Heart right ventricle (tissue), 16 donors: ENCODE results near the gene AKR1D1. TPM values are rescaled to one million over a fixed set of nuclear protein-coding genes. Genes with fewer than 3 reads are reported as not detected.

Experiments
- ATAC-seq, 8 donors: fragments of 200-7000 bp; cut with Tn5 transposase; one replicate each; pipeline ENCODE4 v1.9.1; 2020; ENCODE audit warnings: mild to moderate bottlenecking in 8 of 8, moderate library complexity in 8 of 8, moderate number of reproducible peaks in 1 of 8
- DNase-seq, 2 donors: peaks; one replicate each; pipeline ENCODE4 v3.0.0-alpha.2; 2020
- H3K27ac ChIP-seq, 10 donors: fragments of 200-600 bp; sonication (generic) in 2 of 10; one replicate each; pipeline versions ENCODE4 v1.5.0 to v1.8.0; 2020 to 2022; ENCODE audit warnings: mild to moderate bottlenecking in 3 of 10
- H3K27me3 ChIP-seq, 7 donors: fragments of 200-600 bp; one replicate each; pipeline ENCODE4 v1.8.0; 2021 to 2022; ENCODE audit warnings: mild to moderate bottlenecking in 2 of 7
- H3K36me3 ChIP-seq, 9 donors: fragments of 200-600 bp; sonication (generic) in 1 of 9; one replicate each; pipeline versions ENCODE4 v1.5.0 to v1.8.0; 2020 to 2022; ENCODE audit warnings: mild to moderate bottlenecking in 2 of 9
- H3K4me1 ChIP-seq, 9 donors: fragments of 200-600 bp; sonication (generic) in 1 of 9; one replicate each; pipeline versions ENCODE4 v1.5.0 to v1.8.0; 2020 to 2022; ENCODE audit warnings: mild to moderate bottlenecking in 4 of 9
- H3K4me3 ChIP-seq, 10 donors: fragments of 200-600 bp; sonication (generic) in 2 of 10; one replicate each; pipeline versions ENCODE4 v1.5.0 to v1.8.0; 2020 to 2022; ENCODE audit warnings: mild to moderate bottlenecking in 7 of 10, moderate library complexity in 2 of 10
- H3K9me3 ChIP-seq, 11 donors: fragments of 200-600 bp in 10 of 11; sonication (generic) in 2 of 11; one replicate each; pipeline versions ENCODE4 v1.5.0 to v1.8.0; 2013 to 2022; ENCODE audit warnings: mild to moderate bottlenecking in 2 of 11, control low read depth in 1 of 11, moderate library complexity in 1 of 11
- CTCF ChIP-seq, 9 donors: fragments of 200-600 bp; sonication (generic) in 2 of 9; IDR thresholded peaks; one replicate each; pipeline versions ENCODE4 v1.5.0 to v1.8.0; 2021 to 2022; ENCODE audit warnings: antibody characterized with exemption in 9 of 9, mild to moderate bottlenecking in 5 of 9, moderate library complexity in 1 of 9
- WGBS, 2 donors: extraction: QIAGEN DNeasy Blood & Tissue Kit; methylation state at CpG; one replicate each; pipeline ENCODE4 v1.1.7; 2013; ENCODE audit warnings: inconsistent platforms in 1 of 2; 5-methylcytosine and 5-hydroxymethylcytosine counted together
- intact Hi-C, 10 donors: fragments of 100-400 bp; cut with DNase I; formaldehyde crosslinking; loops; one replicate each; pipeline versions ENCODE4 v1.11.1 to v1.14.2; 2022
- polyA plus RNA-seq, 2 donors: library from polyadenylated mRNA; stranded (reverse); fragments of 200-250 nt; gene quantifications; one replicate each; pipeline ENCODE4 v1.2.3, GENCODE V29; 2013
- total RNA-seq, 10 donors: library from RNA; stranded (reverse); fragmentation: NEBNext Ultra II Directional in 3 of 10; extraction: Animal tissue kit (Norgen Biotek cat#: 25700) in 3 of 10; gene quantifications; one replicate each; pipeline versions ENCODE4 v1.2.1 to v1.2.4, GENCODE V29; 2021 to 2023
- donor health status: Arrhythmogenic right ventricular cardiomyopathy.
- donor health status: ischemic (EF 13 %, LVEDD 7.1; RV severe dilation, severe dysfunction).
- donor health status: healthy with polysubstance abuse.
- donor health status: DM: no; HTN: yes; CAD: no.
- donor health status: DM: no; HTN: no; CAD: no.
- donor health status: ischemic (EF 25% LVEDD 6.9; RV normal size, moderate dysfunction).
- donor health status: ischemic (EF 25% LVEDD 5.7; RV mildly dilated, moderate dysfunction).
- donor health status: healthy.
- donor health status: DM: yes; HTN: yes; CAD: no.
- donor health status: Ischemic cardiomyopathy.
- donor health status: ischemic (EF 35%, LVEDD 5.7; RV mildly dilated, moderate dysfunction).
- donor health status: nonischemic (EF 11% LVEDD 7.7; RV severe dilation, severe dysfunction).
- donor health status: DM: yes; HTN: yes; CAD: no.
- donor health status: PGD.
- donor health status: ischemic (EF 29% LVEDD 5.4; RV normal size, mild dysfunction).
- donor health status: nonischemic (EF 23%, LVEDD 6.1; RV moderate dilation, normal function).

AKR1D1 gene
- total and polyA plus RNA-seq, 12 donors = not detected

- no peak for TF ChIP-seq CTCF (IDR thresholded peaks at IDR 0.05)
- Histone ChIP-seq H3K27ac (no peak overlapping the region), H3K36me3 (no peaks in the 10 kb centered on the region), H3K4me1 (no peaks in the 10 kb centered on the region), H3K4me3 (no peak overlapping the region), H3K9me3 (no peaks in the 10 kb centered on the region), H3K27me3 (no peaks in the 10 kb centered on the region)
- 83 to 87% methylated on average over 3 of the region's 3 CpGs for WGBS, 2 donors
- DNase-seq (no peak), ATAC-seq (no peak)
- intact Hi-C loops = no loop called here
Measured at GRCh38 chr7:138154661-138155060, 78.4 kb downstream of the AKR1D1 start.

- H3K4me3 ChIP-seq = no peak overlapping the region
- no peaks in the 10 kb centered on the region for H3K36me3 ChIP-seq
- H3K27ac ChIP-seq = no peak overlapping the region
- no peaks in the 10 kb centered on the region for H3K4me1 ChIP-seq
- H3K27me3 ChIP-seq = no peaks in the 10 kb centered on the region
- H3K9me3 ChIP-seq = no peaks in the 10 kb centered on the region
- 95 to 97% methylated on average over 4 of the region's 4 CpGs for WGBS, 2 donors
- no peak for DNase-seq
- no peak for TF ChIP-seq CTCF (IDR thresholded peaks at IDR 0.05)
- intact Hi-C loops = loop anchor here in 1 of 10 donors (2.0 kb wide), 1 partner anchor 581 kb away; no protein-coding TSS in a partner anchor
- ATAC-seq = no peak
Measured at GRCh38 chr7:138157702-138158101, 81.4 kb downstream of the AKR1D1 start.

- no peaks in the 10 kb centered on the region for H3K36me3 ChIP-seq
- TF ChIP-seq CTCF (IDR thresholded peaks at IDR 0.05) = no peak
- 93 to 94% methylated on average over 6 of the region's 6 CpGs for WGBS, 2 donors
- H3K27me3 ChIP-seq = no peaks in the 10 kb centered on the region
- H3K27ac ChIP-seq = no peak overlapping the region
- H3K4me3 ChIP-seq = no peak overlapping the region
- no peak for DNase-seq
- peaks cover 0 to 5% (median 0%) of the 10 kb centered on the region in 11 donors for H3K9me3 ChIP-seq
- H3K4me1 ChIP-seq = no peaks in the 10 kb centered on the region
- intact Hi-C loops = loop anchor here in 1 of 10 donors (2.0 kb wide), 1 partner anchor 580 kb away; no protein-coding TSS in a partner anchor
- ATAC-seq = no peak
Measured at GRCh38 chr7:138158739-138159528, 82.7 kb downstream of the AKR1D1 start.

GRCh38 chr7:138161600-138162081 lies 85.4 kb downstream of the AKR1D1 start:
- DNase-seq = peak; percentile 23 to 87
- Histone ChIP-seq H3K4me3 (no peak overlapping the region), H3K36me3 (no peaks in the 10 kb centered on the region), H3K9me3 (peaks cover 0 to 26% (median 12%) of the 10 kb centered on the region in 11 donors), H3K27ac (no peak overlapping the region), H3K4me1 (no peaks in the 10 kb centered on the region), H3K27me3 (no peaks in the 10 kb centered on the region)
- TF ChIP-seq CTCF (IDR thresholded peaks at IDR 0.05) = peak; percentile 47 to 83 (median 73)
- 14 to 22% methylated on average over 4 of the region's 4 CpGs for WGBS, 2 donors
- peak; percentile 72 to 86 (median 81) for ATAC-seq
- intact Hi-C loops = loop anchor here in 9 of 10 donors (1.0 to 10.0 kb wide), 7 partner anchors 283 to 581 kb away; partner anchors contain the start of gene TRIM24 (in 2 of the 9)
